ENCODE data around the gene SF3B2.
"Not testable (repeated sequence)": the region's sequence is repeated elsewhere in the genome, so short reads cannot be mapped to it uniquely, and the experiment has no call there.

SF3B2 gene

DNA sequence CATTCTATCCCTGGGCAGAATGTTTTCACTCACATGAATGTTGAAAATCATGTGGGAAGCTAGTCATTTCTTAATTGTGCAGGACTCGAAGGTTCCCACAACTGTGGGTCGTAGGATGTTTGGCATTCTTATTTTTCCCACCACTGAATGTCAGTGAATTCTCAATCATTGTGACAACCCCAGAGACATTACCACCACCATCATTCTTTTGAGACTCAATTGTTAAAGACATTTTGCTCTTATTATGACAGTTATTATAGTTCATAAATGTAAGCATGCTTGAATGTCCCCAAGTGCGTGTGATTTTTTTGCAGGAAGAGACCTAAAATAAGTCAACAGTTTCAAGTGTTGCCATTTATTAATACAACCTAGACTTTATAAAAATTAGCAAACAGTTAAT lies 36.9 kb downstream of the SF3B2 start:
- DNase-seq (ENCODE audit: low read depth, low spot score) = no peak
- no peak overlapping the region for H3K4me3 ChIP-seq (ENCODE audit: low read length)

DNA sequence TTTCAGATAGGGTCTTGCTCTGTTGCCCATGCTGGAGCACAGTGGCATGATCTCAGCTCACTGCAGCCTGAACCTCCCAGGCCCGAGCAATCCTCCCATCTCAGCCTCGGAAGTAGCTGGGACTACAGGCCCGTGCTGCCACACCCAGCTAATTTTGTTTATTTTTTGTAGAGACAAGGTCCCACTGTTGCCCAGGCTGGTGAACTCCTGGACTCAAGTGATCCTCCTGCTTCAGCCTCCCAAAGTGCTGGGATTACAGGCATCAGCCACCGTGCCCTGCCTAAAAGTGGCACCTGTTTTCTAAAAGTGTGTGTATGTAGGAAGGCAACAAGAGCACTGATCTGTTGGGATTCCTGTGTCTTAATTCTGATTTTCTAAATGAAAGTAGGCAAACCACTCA lies 38.1 kb downstream of the SF3B2 start:
- no peak overlapping the region for H3K4me3 ChIP-seq (ENCODE audit: low read length)
- no peak for DNase-seq (ENCODE audit: low read depth, low spot score)

DNA sequence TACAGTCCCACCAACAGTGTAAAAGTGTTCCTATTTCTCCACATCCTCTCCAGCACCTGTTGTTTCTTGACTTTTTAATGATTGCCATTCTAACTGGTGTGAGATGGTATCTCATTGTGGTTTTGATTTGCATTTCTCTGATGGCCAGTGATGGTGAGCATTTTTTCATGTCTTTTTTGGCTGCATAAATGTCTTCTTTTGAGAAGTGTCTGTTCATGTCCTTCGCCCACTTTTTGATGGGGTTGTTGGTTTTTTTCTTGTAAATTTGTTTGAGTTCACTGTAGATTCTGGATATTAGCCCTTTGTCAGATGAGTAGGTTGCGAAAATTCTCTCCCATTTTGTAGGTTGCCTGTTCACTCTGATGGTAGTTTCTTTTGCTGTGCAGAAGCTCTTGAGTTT lies 40.0 kb downstream of the SF3B2 start:
- H3K4me3 ChIP-seq (ENCODE audit: low read length); DNase-seq (ENCODE audit: low read depth, low spot score): not testable (repeated sequence)

DNA sequence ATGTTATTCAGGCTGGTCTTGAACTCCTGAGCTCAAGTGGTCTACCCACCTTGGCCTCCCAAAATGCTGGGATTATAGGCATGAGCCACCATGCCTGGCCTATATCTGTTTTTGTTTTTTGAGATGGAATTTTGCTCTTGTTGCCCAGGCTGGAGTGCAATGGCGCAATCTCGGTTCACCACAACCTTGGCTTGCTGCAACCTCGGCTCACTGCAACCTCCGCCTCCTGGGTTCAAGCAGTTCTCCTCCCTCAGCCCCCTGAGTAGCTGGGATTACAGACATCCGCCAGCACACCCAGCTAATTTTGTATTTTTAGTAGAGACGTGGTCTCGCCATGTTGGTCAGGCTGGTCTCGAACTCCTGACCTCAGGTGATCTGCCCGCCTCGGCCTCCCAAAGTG lies 47.6 kb downstream of the SF3B2 start:
- not testable (repeated sequence) for H3K4me3 ChIP-seq (ENCODE audit: low read length); DNase-seq (ENCODE audit: low read depth, low spot score)

DNA sequence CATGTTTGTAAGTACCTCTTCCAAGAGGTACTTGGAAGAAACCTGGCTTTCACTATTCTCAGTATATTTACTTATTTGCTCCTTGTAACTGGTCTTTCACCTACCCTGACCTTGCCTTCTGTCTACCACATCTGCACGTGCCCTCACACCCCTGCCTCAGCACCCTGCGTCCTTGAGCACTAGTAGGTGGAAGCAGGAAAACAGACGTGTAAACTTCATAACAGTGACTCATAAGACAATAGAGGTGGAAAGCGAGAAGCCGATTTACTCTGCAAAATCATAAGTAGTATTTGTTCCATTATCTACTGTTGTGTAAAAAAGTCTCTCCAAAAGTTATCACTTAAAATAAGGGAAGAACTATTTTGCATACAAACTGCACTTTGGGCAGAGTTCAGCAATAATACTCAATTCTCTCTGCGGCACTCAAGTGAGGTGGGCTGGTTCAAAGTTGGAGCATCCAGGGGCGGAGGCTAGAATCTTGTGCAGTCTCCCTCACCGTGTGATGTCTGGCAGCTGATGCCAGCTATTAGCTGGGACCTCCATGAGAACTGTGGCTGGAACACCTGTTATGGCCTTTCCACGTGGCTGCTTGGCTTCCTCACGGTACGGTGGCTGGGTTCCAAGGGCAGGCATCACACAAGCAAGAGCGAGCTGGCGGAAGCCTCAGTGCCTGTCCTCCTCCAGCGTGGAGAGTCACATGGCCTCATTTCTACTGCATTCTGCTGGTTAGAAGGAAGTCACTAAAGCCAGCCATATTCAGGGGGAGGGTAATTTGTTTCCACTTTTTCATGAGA lies 48.3 kb downstream of the SF3B2 start:
- DNase-seq (ENCODE audit: low read depth, low spot score) = peak; percentile 57

DNA sequence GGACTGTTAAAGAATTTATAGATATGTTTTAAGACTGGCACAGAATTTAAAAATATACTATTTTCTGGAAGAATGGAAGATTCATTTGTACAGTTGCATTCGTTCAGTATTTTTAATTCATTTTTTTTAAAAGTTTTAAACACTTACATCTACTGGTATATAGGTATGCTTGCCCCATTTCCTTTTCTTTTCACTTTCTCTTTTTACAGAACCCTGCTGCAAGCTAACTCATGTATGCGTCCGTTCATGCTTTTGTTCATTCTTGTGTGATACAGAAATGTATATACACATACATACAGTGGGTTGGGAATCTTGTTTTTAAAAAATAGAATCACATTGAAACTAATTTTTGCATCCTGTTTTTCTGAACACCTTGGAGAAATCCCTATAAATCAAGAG lies 48.9 kb downstream of the SF3B2 start:
- H3K4me3 ChIP-seq (ENCODE audit: low read length) = no peak overlapping the region
- DNase-seq (ENCODE audit: low read depth, low spot score) = no peak

More for the DNA sequence above, 48.3 kb downstream of the SF3B2 start:
- H3K4me3 ChIP-seq (ENCODE audit: low read length) = no peak overlapping the region

DNA sequence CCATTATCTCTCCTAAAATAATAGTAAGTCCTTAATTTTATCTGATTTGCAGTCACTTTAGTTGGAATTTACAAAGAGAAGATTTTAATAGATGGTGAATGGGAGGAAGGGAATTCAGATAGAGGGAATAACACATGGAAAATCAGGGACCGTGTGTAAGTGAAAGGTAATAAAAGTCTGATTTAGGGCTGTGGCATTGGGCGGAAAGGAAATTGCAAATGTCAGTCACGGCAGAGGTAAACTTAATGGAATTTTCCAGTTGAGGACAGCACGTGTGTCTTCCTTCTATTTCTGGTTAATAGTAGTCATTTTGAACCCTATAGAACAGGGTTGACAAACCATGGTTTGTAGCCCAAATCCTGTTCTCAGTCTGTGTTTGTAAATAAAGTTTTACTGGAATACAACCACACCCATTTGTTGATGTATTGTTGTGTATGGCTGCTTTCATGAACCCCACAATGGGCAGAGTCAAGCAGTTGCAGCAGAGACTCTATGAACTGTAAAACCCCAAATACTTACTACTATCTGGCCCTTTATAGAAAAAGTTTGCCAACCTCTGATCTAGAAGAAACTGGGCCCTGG lies 52.0 kb downstream of the SF3B2 start:
- no peak for DNase-seq (ENCODE audit: low read depth, low spot score)

DNA sequence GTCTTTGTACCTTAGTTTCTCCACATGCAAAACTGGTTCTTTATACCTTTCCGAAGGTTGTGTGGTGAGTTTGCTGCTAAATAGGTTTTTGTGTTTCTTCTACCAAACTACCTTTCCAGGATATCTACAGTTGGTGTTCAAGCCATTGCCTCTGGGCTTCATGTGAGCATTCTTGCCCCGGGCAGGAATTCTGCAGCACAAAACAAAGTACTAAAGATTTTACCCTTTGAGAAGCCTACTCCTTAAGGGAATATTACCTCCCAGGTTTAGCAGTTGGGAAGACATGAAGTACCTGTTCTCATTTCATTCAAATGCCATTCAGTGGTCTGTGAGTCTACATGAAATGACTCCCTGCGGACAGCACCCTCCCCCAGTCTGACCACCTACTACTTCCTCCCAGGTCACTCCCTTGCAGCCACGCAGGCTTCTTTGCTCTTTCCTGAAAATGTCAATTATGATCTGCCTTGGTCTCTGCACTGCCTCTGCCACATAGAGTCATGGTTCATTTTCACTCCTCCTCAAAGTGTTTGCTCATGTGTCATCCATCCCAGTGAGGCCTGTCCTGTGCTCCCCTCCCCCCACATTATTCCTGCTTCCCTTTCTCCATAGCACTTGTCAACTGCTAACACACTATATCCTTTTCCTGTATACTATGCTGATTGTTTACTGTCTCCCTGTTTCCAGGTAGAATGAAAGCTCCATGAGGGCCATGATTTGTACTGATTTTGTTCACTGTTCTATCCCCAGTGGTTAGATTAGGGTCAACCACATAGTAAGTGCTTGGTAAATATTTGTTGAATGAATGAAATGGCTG lies 54.8 kb downstream of the SF3B2 start:
- no peak for DNase-seq (ENCODE audit: low read depth, low spot score)
- no peak overlapping the region for H3K4me3 ChIP-seq (ENCODE audit: low read length)

More for the DNA sequence above, 52.0 kb downstream of the SF3B2 start:
- H3K4me3 ChIP-seq (ENCODE audit: low read length) = no peak overlapping the region

DNA sequence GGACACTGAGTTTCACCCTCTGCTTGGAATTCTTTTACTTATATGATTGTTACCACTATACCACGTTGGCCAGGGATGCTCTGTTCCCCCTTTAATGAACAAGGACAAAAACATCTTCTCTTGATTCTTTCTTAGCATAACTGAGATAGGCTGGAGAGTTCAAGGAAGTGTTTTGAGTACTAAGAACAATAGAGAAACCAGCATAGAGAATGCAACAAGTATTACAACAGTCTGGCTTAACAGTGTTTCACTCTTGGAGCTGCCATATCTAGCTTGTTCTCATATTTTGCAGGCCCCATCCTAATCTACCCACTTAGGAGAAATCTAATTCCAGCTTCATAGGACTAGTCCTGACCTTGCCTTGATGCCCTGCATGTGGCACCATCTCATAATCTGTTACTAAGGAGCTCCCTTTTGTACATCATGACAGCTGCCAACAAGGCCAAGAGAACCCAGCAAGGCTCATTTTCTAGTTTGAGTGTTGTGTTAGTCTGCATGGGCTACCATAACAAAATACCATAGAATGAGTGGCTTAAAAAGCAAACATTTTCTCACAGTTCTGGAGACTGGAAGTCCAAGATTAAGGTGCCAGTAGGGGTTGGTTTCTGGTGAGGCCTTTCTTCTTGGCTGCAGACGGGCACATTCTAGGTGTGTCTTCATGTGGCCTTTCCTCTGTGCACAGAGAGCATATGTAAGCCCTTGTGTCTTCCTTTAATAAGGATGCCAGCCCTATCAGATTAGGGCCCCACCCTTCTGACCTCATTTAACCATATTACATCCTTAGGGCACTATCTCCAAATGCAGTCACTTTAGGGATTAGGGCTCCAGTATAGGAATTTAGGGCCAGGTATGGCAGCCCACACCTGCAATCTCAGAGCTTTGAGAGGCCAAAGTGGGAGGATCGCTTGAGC lies 55.7 kb downstream of the SF3B2 start:
- no peak for DNase-seq (ENCODE audit: low read depth, low spot score)
- H3K4me3 ChIP-seq (ENCODE audit: low read length) = no peak overlapping the region

DNA sequence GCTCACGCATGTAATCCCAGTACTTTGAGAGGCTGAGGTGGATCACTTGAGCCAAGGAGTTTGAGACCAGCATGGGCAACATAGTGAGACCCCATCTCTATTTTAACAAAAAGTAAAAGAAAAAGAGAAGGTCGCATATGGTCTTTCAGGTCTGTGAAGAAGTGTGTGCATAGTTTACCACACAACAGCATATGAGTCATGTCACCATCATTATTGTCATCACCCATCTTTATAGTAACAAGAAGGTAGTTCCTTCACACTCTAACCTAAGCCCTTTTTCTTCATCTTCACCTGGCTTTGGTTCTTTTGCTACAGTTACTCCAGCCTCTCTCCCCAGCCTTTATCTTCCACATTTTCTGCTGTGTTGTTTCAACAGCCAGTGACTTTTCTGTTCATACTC lies 57.1 kb downstream of the SF3B2 start:
- DNase-seq (ENCODE audit: low read depth, low spot score) = no peak
- H3K4me3 ChIP-seq (ENCODE audit: low read length) = no peak overlapping the region

DNA sequence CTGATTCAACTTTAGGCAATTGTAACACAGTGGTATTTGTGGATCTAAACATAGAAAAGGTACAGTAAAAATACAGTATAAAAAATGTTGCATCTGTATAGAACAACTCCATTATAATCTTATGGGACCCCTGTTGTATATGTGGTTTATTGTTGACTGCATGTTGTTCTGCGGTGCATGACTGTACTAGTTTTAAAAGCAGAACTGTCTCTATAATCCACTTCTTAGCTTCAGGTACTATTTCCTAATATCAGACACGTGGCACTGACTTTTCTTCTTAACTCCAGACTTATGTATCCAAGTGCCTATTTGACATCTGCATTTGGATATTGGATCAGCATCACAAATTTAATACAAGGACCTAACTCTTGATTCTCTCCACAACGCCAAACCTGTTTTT lies 59.0 kb downstream of the SF3B2 start:
- H3K4me3 ChIP-seq (ENCODE audit: low read length) = no peak overlapping the region
- DNase-seq (ENCODE audit: low read depth, low spot score) = no peak

DNA sequence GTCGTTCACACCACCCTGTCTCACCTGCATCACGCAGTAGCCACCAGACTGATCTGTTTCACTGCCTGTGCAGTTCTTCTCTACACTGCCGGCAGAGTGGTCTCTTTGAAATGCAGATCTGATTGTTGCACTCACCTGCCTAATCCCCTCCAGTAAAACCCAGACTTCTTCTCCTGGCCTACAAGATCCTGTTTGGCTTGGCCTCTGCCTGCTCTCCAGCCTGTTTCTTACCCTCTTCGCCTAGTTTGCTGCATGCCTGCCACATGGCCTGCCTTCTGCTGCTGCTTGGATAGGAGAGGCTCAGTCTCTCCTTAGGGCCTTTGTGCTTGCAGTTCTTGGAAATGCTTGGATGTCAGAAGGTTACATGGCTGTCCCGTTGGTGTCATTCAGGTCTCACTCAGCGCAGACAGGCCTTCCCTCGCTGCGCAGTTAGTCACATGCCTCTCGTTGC lies 59.9 kb downstream of the SF3B2 start:
- DNase-seq (ENCODE audit: low read depth, low spot score) = no peak
- no peak overlapping the region for H3K4me3 ChIP-seq (ENCODE audit: low read length)

DNA sequence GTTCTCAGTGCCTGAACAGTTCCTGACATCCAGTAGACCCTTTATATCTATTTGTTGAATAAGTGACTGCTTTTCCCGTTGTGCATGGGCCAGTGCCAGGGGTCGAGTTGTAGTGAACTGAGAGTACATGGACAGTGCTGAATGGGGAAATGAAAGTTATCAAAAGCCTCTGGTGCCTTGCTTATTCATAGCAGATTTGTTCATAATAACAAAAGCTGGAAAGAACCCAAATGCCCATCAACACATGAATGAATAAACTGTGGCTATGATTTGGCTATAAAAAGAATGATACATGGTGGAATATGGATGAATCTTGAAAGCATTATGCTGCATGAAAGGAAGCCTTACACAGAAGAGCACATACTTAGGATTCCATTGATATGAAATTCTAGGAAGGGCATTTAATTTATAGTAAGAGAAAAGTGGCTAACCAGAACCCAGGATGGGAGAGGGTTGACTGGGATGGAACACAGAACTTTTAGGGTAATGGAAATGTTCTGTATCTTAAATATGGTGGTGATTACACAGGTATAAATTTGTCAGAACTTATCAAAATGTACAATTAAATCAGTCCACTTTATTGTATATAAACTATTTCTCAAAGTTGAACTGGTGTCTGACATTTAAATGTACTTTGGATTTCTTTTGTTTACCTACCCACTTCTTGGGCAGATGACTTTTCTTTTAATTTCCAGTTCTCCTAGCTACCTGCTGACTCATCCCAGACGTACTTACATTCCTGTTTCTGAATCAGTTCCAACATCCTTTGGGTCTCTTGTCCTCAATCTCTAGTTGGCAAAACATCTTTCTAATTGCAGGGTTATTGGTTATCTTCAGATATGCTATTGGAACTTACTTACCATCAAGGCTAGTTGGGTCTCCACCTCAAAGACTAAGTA lies 60.7 kb downstream of the SF3B2 start:
- H3K4me3 ChIP-seq (ENCODE audit: low read length) = no peak overlapping the region
- DNase-seq (ENCODE audit: low read depth, low spot score) = no peak

DNA sequence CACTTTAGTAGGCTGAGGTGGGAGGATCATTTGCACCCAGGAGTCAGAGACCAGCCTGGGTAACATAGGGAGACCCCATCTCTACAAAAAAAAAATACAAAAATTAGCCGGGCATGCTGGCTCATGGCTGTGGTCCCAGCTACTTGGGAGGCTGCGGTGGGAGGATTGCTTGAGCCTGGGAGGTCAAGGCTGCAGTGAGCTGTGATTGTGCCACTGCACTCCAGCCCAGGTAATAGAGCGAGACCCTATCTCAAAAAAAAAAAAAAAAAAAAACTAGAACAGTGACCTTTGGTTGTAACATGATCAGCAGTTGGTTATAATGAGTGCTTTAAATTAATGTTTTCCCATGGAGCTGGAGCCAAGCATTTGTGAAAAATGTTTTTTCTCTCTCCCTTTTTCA lies 62.8 kb downstream of the SF3B2 start:
- not testable (repeated sequence) for DNase-seq (ENCODE audit: low read depth, low spot score); H3K4me3 ChIP-seq (ENCODE audit: low read length)

DNA sequence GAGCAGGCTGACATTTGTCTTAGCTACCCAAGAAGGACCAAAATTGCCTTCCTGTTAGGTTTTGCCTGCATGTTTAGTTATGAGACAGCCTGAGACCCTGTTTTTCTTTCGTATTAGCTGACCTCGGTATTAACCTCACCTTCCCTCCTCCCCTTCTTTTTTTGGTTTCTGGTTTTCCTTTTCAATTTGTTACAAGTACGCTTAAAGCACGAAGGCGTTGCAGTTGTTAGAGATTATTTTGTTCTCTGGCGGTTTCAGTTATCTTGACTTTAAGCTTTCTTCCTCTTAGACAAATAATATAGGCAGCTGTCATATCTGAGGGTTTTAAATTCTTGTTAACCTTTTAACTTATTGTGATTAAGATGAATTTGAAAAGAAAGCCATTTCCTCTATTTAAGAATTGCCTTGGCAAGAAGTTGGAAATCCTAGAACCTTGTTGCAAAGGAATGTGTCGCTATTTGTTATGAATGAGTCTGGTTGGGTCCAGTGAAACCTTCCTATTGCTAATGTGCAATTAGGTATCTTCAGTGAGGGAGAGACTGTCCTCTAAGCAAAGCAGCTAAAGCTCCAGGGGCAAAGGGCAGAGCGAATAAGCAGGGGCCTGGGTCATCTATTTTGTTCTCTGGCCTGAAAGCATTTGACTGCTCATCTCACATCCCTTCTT lies 63.6 kb downstream of the SF3B2 start:
- DNase-seq (ENCODE audit: low read depth, low spot score) = peak; percentile 59
- no peak overlapping the region for H3K4me3 ChIP-seq (ENCODE audit: low read length)

DNA sequence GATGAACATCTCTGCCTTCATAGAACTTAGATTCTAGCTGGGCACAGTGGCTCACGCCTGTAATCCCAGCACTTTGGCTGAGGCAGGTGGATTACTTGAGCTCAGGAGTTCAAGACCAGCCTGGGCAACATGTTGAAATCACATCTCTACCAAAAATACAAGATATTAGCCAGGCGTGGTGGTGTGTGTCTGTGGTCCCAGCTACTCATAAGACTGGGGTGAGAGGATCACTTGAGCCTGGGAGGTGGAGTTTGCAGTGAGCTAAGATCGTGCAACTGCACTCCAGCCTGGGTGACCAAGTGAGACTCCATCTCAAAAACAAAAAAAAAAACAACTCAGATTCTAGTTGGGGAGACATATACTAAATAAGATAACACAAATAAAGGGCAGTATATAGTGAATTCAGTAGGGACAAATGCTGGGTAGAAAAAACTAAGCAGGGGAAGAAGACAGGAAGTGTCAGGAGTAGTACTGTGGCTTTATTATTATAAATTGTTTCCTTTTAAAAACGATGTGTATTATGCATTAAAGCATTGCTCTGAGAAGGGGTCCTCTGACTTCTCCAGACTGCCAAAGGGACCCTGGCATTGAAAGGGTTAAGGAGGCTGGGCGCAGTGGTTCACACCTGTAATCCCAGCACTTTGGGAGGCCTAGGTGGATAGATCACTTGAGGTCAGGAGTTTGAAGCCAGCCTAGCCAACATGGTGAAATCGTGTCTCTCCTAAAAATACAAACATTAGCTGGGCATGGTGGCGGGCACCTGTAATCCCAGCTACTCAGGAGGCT lies 64.6 kb downstream of the SF3B2 start:
- H3K4me3 ChIP-seq (ENCODE audit: low read length) = no peak overlapping the region
- no peak for DNase-seq (ENCODE audit: low read depth, low spot score)

DNA sequence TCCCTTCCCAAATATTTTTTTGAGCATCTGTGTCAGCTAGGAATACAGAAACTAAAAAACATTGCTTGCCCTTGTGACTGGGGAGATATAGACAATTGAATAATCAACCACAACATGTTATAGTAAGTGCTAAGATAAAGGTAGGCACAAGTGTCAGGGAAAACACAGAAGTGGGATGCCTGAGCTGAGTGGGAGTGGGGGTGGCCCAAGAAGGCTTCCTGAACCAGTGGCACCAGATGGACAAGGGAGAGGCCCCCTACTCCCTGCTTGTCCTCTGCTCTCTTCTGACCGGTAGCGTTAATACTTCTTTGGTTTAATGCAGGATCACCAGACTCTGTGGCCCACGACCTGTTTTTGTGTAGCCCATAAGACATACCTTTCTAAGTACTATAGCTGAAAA lies 66.7 kb downstream of the SF3B2 start:
- DNase-seq (ENCODE audit: low read depth, low spot score) = no peak
- no peak overlapping the region for H3K4me3 ChIP-seq (ENCODE audit: low read length)
